ENCODE data around the gene INAVA. TPM values are rescaled to one million over a fixed set of nuclear protein-coding genes. Genes with fewer than 3 reads are reported as not detected.

Gene INAVA
- total and polyA plus RNA-seq, 2 donors (not counting 1 experiment from before 2014, with no cell fraction given): 0.02 TPM; not detected in 1

GRCh38 chr1:200890818-200891773, 3.6 kb upstream of the INAVA start:
- TF ChIP-seq EZH2 (IDR thresholded peaks at IDR 0.05; ENCODE audit: low read length, missing control alignments): peak; percentile 15
- TF ChIP-seq CTCF (conservative IDR thresholded peaks at IDR 0.05 in 1 of 2, IDR thresholded peaks at IDR 0.05 in 1 of 2; ENCODE audit: low read depth in 1 of 2, low read length in 2 of 2): peak; percentile 47 to 59
- peaks cover 19% of the 10 kb centered on the region for H3K27me3 ChIP-seq (ENCODE audit: control insufficient read depth, insufficient read depth, low read length)
- H3K36me3 ChIP-seq (ENCODE audit: control insufficient read depth, insufficient read depth, low read length): no peaks in the 10 kb centered on the region
- peak overlapping the region; percentile 75 for H3K4me2 ChIP-seq (ENCODE audit: extremely low read depth, insufficient read depth, low read length)
- DNase-seq (ENCODE audit: low read depth in 2 of 2): peak; percentile 51
- no peaks in the 10 kb centered on the region for H3K9me3 ChIP-seq (ENCODE audit: control insufficient read depth, insufficient read depth, low read depth, low read length)
- H2AFZ ChIP-seq (ENCODE audit: low read length): peak overlapping the region; percentile 73
- H4K20me1 ChIP-seq (ENCODE audit: control insufficient read depth, extremely low read depth, insufficient read depth, low read length): no peaks in the 10 kb centered on the region
- no peaks in the 10 kb centered on the region for H3K79me2 ChIP-seq (ENCODE audit: control insufficient read depth, insufficient read depth, low read length)
- peak overlapping the region; percentile 10 to 57 (median 43) for H3K4me3 ChIP-seq (replicated peaks in 1 of 4; ENCODE audit: control extremely low read depth in 1 of 4, insufficient read depth in 1 of 4, low read depth in 3 of 4, low read length in 4 of 4)
- H3K4me1 ChIP-seq (ENCODE audit: control insufficient read depth, extremely low read depth, insufficient read depth, low read length): no peaks in the 10 kb centered on the region
- no peak overlapping the region for H3K27ac ChIP-seq (ENCODE audit: insufficient read depth, low read length)
- peak overlapping the region; percentile 73 for H3K9ac ChIP-seq (ENCODE audit: insufficient read depth, low read length)

GRCh38 chr1:200891774-200892157, 2.9 kb upstream of the INAVA start:
- H3K4me1 ChIP-seq (ENCODE audit: control insufficient read depth, extremely low read depth, insufficient read depth, low read length): no peaks in the 10 kb centered on the region
- H2AFZ ChIP-seq (ENCODE audit: low read length): no peak overlapping the region
- H3K79me2 ChIP-seq (ENCODE audit: control insufficient read depth, insufficient read depth, low read length): no peaks in the 10 kb centered on the region
- no peaks in the 10 kb centered on the region for H3K9me3 ChIP-seq (ENCODE audit: control insufficient read depth, insufficient read depth, low read depth, low read length)
- peak overlapping the region; percentile 75 for H3K4me2 ChIP-seq (ENCODE audit: extremely low read depth, insufficient read depth, low read length)
- TF ChIP-seq CTCF (conservative IDR thresholded peaks at IDR 0.05 in 1 of 2, IDR thresholded peaks at IDR 0.05 in 1 of 2; ENCODE audit: low read depth in 1 of 2, low read length in 2 of 2) (no peak), EZH2 (IDR thresholded peaks at IDR 0.05; ENCODE audit: low read length, missing control alignments) (no peak)
- DNase-seq (ENCODE audit: low read depth in 2 of 2): no peak
- peak overlapping the region in 1 of 4 experiments; percentile 53 for H3K4me3 ChIP-seq (replicated peaks in 1 of 4; ENCODE audit: control extremely low read depth in 1 of 4, insufficient read depth in 1 of 4, low read depth in 3 of 4, low read length in 4 of 4)
- H3K9ac ChIP-seq (ENCODE audit: insufficient read depth, low read length): no peak overlapping the region
- no peaks in the 10 kb centered on the region for H3K36me3 ChIP-seq (ENCODE audit: control insufficient read depth, insufficient read depth, low read length)
- H3K27ac ChIP-seq (ENCODE audit: insufficient read depth, low read length): no peak overlapping the region
- H4K20me1 ChIP-seq (ENCODE audit: control insufficient read depth, extremely low read depth, insufficient read depth, low read length): no peaks in the 10 kb centered on the region
- peaks cover 19% of the 10 kb centered on the region for H3K27me3 ChIP-seq (ENCODE audit: control insufficient read depth, insufficient read depth, low read length)

- Histone ChIP-seq H3K9me3 (ENCODE audit: control insufficient read depth, insufficient read depth, low read depth, low read length) (no peaks in the 10 kb centered on the region), H3K36me3 (ENCODE audit: control insufficient read depth, insufficient read depth, low read length) (no peaks in the 10 kb centered on the region), H3K4me1 (ENCODE audit: control insufficient read depth, extremely low read depth, insufficient read depth, low read length) (no peaks in the 10 kb centered on the region), H4K20me1 (ENCODE audit: control insufficient read depth, extremely low read depth, insufficient read depth, low read length) (no peaks in the 10 kb centered on the region), H3K9ac (ENCODE audit: insufficient read depth, low read length) (no peak overlapping the region), H3K27me3 (ENCODE audit: control insufficient read depth, insufficient read depth, low read length) (peaks cover 19% of the 10 kb centered on the region), H3K4me3 (replicated peaks in 1 of 4; ENCODE audit: control extremely low read depth in 1 of 4, insufficient read depth in 1 of 4, low read depth in 3 of 4, low read length in 4 of 4) (no peak overlapping the region), H3K4me2 (ENCODE audit: extremely low read depth, insufficient read depth, low read length) (no peak overlapping the region), H3K27ac (ENCODE audit: insufficient read depth, low read length) (no peak overlapping the region), H3K79me2 (ENCODE audit: control insufficient read depth, insufficient read depth, low read length) (no peaks in the 10 kb centered on the region), H2AFZ (ENCODE audit: low read length) (no peak overlapping the region)
- no peak for DNase-seq (ENCODE audit: low read depth in 2 of 2)
- no peak for TF ChIP-seq EZH2 (IDR thresholded peaks at IDR 0.05; ENCODE audit: low read length, missing control alignments)
- TF ChIP-seq CTCF (conservative IDR thresholded peaks at IDR 0.05 in 1 of 2, IDR thresholded peaks at IDR 0.05 in 1 of 2; ENCODE audit: low read depth in 1 of 2, low read length in 2 of 2): no peak
Measured at GRCh38 chr1:200892546-200892945, 2.2 kb upstream of the INAVA start.
